IPS-NIHi11 (cell line): ENCODE data around the gene MDM4.
"Not testable (repeated sequence)": the region's sequence is repeated elsewhere in the genome, so short reads cannot be mapped to it uniquely, and the experiment has no call there.

ENCODE experiments used
- DNase-seq: peaks from one replicate; pipeline ENCODE4 v3.0.0; 2012; ENCODE audit warnings: mixed read lengths, low spot score

Gene MDM4

DNA sequence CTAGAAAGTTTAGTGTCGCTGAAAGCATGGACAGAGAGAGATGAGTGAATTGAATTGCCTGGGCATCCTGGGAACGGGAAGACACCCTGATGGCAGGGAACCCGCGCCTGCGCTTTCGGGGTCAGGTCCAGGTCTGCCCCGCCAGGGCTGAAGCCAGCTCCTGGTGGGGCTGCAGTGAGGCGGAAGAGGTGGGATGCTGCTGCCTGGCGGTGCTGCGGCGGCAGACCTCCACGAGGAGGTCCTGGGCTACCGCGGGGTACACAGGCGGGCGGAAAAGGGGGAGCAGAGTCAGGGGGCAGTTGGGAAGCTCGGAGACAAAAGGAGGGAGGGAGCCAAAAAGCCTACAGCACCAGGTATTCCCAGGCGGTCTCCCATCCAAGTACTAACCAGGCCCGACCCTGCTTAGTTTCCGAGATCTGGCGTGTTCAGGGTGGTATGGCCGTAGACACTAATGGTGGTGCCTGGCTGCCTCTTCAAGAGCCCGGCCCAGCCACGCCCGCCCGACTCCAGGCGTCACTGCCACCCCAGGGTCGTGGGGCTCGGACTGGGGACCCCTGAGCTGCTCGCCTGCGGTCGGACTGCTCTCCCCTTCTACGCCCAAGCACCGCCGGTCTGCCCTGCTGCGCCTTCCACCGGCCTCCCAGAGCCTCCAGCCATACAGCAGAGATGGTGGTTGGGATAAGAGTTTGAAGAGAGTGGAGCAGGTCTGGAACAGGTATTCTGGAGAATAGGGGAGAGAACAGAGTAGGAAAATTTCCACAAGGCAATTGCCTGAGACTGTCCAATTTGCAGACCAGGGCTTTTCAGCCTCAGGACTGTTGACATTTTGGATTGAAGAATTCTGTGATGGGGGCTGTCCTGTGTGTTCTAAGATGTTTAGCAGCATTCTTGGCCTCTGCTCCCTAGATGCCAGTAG lies 46.1 kb downstream of the MDM4 start:
- DNase-seq, result no peak

DNA sequence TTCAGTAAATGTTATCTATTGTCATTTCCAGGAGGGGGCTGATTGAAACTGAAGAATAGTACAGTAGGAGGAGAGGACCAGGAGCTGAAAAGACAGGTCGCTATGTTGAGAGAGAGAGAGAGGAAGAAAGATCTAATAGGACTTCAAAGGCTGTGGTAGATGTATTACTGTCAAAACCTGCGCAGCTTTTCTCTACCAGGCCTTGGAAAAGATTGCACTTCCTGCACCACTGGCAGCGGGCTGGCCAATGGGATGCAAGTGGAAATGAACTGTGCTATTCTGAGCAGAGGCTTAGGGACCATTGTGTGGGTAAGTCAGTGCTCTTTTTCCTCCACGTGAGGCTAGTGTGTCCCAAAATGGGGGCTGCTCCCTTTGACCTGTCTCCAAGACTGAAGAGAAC lies 47.1 kb downstream of the MDM4 start:
- no peak for DNase-seq

DNA sequence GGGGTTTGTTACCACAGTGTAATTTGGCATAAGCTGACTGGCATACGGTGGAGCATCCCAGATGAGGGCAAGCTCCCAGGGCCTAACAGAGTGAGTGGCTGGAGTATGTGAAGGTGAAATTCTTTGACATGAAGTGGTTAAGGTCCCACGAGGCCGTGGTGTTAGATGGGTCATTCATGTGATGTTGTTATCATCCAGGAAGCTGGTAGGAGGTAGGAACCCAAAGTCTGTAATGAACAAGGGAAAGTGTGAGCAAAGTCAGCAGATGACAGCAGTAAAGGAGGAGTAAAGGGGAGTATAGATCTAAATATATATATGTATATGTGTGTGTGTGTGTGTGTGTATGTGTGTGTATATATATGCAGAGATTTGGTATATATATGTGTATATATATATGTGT lies 47.6 kb downstream of the MDM4 start:
- DNase-seq, result no peak

DNA sequence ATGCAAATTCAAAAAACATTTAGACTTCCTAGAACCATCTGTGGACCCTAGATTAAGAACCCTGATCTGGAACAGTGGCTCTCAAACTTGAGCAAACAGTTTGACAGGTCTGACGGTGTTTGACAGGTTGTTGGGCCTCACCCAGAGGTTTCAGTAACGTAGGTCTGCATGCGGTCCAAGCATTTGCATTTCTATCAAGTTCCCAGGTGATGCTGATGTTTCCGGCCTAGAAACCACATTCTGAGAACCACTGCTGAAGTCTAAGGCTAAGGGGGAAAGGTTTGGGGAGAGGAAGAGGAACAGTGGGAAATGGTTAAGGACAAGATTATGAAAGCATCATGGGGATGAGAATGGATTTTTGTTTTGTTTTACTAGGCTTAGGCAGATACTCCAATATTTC lies 48.6 kb downstream of the MDM4 start:
- no peak for DNase-seq

DNA sequence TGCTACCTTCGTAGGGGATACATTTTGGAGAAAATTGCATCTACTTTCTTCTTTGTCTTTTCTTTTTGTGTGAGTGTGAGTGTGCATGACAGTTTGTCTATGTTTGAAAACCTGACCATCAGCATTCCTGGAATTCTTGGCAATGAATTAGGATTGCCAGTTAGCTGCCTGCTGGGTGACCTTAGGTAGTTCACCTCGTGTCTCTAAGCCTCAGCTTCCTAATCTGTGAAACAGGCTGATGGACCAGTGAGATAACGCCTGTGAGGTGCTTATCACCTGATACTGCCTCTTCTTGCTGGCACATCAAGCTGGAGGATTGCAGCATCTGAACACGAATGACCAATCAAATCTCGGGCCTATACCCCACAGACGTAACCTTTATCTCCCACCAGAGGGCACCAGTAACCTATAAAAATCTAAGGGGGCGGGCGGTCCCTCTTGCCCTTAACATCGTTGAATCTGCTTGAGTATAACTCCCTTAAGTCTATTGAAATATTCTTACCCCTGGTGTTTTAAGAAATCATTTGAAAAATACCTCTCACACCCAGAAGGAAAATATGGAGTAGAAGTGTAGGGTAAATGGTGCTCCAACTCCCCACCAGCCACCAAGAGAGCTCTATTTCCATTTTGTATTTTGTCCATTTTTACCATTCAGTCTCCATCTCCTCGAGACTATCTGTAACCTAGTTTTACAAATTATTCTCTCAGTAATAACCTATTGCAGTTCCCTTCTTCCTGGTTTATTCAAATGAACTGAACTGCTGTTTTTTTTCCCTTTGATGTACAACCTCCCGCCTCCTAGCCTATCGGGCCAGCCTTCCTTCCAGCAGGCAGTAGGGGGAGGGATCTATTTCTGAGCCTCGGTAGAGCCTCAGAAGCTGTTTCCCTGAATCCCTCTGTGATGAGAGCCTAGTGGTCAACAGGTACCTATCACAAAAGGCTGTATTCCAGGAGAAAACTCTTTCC lies 49.7 kb downstream of the MDM4 start:
- DNase-seq, result peak; percentile 81

DNA sequence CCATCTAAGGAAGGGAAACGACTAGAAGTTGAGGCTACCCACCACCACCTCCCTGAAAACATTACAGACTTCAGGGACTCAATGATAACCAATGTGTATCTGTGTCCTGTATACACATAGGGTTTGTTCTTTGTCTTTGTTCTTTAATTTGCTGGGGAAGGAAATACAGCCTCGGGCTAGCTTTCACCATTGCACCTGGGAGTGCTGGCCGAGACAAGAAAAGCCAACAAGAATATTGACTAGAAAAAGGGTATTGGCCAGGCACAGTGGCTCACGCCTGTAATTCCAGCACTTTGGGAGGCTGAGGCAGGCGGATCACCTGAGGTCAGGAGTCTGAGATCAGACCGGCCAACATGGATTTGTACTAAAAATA lies 50.4 kb downstream of the MDM4 start:
- no peak for DNase-seq

DNA sequence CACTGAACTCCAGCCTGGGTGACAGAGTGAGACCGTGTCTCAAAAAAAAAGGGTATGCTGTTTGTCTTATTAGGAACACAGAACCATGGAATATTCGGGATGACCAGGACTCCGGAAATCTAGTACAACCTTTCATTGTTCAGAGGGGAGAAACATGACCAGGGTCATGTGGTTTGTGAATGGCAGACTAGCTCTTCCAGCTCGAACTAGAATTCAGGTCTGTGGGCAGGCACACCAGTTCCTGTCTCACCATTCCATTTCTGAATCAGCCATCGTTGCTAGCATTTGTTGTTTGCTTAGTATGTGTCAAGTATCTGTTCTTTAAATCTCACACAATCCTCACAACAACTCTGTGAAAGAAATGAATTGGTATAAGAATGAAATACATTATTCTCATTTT lies 50.9 kb downstream of the MDM4 start:
- no peak for DNase-seq

DNA sequence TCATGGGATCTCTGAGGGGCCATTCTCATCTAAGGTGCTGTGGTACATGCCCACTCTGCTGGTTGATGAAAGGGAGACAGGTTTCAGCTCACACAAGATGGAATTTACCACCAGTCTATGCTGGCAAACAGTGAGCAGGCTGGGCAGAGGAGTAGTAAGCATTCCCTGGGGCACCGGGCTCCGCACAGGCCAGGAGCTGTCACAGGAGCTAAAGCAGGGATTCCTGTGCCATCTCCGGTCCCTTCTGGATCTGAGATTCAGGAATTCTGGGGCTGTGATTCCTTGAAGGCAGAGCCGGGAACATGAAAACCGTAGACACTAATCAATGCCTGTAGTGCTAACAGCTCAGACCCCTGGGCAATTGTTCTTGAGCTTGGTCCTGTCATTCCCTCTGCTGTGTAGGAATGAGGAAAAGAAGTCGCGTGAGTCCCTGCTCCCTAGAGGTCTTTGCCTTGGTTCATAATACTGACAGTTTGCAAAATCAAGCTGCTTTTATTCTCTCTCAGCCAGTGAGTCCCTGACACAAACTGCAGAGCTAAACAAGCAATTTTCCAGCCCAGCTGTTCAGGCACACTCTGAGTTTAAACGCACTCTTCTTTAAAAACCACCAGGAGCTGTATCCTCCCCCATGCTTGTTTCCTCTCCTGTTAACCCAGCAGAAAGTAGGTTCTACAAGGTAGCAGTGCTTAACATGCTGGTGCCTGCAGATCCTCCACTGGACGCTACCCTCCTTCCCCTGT lies 52.5 kb downstream of the MDM4 start:
- no peak for DNase-seq

DNA sequence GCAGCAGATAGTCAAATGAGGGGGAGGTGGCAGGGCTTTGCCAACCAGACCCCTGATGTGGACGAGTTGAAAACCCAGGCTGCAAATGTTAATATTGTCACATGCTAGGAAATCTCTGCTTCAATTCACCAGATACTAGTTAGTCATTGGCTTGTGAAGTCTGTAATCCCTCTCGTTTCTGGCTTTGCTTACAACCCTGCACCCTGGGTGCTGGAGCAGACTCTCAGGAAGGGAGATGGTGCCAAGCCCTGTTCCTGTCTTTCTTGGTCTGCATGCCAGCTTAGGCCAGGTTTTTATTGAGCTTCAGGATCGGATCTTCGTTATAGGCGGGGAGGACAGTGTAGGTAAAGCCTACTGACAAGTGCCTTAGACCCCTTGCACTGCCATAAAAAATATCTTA lies 53.3 kb downstream of the MDM4 start:
- no peak for DNase-seq

DNA sequence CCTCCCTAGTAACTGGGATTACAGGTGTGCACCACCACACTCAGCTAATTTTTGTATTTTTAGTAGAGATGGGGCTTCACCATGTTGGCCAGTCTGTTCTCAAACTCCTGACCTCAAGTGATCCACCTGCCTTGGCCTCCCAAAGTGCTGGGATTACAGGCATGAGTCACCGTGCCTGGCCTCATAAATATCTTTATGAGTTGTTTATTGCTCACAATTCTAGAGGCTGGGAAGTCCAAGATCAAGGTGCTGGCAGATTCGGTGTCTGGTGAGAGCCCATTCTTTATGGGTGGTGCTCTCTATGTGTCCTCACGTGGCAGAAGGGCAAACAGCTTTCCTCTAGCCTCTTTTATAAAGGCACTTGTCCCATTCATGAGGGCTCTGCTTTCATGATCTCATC lies 53.8 kb downstream of the MDM4 start:
- not testable (repeated sequence) for DNase-seq

DNA sequence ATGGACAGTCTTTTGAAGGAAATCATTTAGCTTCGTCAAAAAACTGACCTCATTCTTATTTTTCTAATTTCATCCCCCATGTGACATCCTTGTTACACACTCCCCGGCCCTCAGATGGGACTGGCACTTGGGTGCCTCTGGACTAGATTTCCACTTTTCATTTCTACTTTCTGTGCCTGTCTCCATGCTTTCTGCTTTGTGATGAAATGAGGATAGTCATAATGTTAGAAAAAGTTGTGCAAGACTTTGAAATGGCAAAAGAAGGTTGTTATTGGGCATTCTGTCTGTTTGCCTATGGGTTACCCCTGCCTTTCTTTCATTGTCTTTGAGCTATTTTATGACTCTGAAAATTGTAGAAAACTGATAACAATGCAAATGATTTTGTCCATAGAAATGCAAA lies 54.9 kb downstream of the MDM4 start:
- no peak for DNase-seq

DNA sequence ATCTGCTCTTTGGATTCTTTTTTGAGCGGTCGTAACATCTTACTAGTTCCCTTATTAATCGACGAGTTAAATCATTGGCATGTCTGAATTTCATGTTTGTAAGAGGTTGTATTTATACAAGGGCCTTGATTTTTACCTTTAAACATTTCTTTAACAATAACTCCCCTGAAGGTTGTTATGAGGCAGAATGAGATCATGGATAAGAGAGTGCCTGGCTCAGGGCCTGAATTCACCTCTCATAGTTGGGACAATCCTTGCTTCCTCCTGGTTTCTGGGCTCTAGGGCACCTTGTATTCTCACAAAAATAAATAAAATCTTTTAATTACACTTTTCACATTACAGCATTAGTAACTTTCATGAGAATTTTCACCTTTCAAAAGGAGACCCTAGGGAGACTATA lies 55.4 kb downstream of the MDM4 start:
- DNase-seq, result no peak

DNA sequence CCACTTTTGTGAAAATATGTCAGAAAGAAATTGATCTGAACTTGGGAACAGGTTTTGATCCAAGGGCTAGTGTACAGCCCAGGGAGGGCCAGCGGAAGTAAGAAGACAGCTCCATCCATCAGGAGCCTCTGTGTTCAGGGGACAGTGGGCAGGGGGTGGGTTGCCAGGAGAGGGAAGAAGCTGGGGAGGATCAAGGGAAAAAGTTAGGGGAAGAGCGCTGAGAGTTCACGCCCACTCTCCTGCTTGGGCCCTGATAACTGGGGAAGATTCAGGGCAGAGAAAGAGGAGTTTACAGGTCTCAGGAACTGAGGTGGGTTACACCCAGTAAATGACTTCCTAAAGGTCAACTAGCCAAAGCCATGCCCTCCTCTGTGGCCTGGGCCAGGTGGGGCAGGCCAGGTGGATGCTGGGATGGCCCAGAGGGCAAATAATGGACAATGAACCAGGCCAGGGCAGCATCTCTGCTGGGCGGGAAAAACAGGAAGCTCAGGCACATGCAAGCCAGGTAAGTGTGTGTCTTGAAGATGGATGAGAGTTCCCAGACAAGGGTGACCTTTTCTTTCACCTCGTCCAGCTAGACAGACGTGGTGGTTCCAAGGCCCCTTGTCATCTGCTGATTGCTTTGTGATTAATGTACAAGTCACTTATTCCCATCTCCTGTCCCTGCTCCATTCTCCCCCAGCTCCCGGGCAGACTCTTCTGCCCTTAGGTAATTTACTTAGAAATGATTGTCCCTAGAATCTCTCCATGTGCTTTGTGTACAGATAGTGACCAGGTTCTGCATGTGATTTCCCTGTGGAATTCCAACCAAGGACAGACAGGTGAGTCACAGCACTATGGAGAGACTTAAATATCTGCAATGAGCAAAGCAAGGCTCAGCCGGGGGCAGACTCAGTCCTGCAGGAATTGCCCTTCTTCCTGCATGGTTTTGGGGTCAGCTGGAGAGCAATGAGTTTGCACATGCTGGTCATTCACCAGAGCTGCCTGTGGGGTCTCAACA lies 57.0 kb downstream of the MDM4 start:
- no peak for DNase-seq

DNA sequence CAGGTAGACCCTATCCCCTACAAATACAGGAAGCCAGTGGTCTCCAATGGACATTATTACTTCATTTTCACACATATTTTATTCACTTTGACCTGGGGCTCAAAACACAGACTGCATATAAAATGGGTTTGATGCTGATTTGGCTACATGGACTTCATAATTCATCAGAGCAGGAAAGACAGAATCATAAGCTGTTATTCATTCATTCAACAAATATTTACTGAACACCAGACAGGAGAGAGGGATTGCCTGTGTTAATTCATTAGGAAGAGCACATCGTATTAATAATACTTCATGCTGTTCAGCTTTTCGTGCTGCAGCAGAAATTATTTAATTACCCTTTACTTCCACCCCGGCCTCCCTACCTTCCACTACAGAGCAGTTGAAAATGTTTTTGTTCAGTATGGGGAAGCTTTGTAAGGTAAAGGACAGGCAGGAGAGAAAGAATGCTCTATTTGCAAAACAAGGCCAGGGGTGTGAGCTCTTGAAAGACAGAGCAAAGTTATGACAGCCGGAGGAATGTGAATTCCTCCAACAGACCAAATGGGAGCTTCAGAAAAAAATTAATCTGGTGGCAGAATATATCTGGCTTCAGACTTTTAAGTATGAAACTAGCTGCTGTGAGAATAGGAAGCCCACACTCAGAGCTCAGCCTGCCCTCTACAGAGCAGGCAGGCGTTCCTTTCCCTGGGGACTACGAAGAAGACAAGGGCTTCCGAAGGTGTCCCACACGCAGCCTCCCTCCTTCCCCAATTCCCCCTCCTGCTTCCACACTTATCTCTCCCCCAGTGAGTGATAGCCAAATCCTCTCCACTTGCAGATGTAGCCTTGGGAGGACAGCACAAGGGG lies 58.0 kb downstream of the MDM4 start:
- no peak for DNase-seq

DNA sequence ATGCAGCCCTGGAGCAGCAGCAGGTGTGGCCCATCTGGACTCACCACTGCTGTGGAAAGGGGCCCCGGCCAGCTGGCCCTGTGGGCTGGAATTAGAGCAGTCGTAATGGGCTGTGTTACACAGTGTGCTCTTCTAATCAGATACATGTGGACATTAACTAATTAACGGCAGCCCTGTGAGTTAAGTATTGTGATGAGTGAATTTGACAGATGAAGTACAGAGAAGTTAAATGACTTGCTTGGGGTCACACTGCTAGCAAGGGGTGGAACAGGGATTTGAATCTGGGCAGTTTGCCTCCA lies 58.6 kb downstream of the MDM4 start:
- no peak for DNase-seq

DNA sequence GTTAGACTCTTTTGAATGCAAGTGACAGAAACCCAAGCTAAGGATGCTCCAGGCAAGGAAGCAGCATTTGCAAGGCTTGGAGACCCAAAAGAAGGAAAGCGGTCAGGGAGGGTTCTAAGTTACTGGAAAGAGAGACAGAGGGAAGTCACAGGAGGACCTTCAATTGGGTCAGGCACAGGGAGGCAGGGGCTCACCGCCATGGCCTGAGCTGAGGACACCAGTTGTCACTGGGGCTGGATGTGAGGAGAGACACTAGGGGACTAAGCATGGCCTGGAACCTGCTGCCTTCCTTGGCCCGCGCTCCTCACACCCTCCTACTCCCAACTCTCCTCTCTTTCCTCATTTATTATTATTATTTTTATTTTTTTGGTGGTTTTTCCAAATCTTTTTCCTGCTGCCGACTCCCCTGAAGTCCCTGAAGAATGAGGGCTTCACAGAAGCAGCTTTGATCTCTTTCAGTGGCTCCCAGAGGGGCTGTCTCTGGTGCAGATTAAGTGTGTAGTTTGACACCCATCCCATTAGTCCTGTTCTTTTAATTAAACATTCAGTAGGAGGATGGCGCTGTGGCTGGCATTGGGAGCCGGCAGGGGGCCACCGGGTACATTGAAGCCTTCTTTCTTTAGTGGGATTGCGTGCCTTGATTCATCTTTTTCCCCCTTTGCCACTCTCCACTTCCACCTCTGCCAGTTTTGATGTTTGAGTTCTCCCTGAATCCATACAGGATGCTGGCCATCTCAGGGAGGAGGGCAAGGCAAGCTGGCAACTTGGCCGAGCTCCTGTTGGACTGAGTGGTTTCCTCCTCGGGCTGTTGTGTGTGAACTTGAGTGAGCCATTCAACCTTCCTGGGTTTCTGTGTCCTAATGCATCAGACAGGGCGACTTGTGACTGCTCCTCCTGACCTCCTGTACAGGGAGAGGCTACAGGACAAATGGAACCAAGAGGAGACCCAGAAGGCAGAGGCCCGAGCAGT lies 59.3 kb downstream of the MDM4 start:
- DNase-seq, result no peak

DNA sequence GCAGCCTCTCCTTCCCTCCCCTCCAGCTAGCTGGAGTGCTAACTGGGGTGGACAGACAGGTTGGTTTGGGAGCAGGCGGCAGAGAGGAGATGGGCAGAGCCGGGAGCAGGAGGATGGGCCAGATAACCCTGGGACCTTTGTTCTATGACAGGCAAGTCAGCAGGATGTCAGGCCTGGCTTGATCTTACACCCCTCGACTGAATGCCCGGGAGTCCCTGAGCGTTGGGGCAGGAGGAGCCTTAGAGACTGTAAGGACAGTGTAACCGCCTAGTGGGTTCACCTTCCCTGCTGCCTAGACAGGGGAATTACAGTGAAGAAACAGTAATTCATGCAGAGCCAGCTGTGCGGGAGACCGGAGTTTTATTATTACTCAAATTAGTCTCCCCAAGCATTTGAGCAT lies 60.2 kb downstream of the MDM4 start:
- peak; percentile 40 for DNase-seq

DNA sequence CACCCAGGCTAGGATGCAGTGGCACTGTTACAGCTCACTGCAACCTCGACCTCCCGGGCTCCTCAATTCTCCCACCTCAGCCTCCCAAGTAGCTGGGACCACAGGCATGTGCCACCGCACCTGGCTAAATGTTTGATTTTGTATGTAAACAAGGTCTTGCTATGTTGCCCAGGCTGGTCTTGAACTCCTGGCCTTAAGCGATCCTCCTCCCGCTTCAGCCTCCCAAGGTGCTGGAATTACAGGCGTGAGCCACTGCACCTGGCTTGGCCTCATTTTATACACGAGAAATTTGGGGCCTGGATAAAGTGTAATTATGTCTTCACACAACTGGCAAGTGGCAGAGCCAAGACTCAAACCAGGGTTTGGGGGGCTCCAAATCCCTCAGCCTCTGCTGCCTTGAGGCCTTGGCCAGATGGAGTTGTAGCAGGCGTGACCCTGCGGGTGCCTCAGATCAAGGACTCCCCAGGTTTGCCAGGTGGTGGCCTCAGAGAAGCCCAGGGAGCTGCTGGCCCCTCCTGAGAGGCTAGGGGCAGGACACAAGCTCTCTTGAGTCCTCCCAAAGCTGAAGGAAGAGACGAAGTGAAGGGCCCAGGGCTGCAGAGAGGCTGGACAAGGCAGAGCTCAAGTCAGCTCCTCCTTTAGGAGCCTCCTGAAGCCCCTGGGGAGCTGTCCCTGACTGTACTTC lies 61.7 kb downstream of the MDM4 start:
- no peak for DNase-seq
